Measurements from ENCODE around the gene OVCA2. TPM values are rescaled to one million over a fixed set of nuclear protein-coding genes. Genes with fewer than 3 reads are reported as not detected.

Gene OVCA2
- total RNA-seq, 4 donors from 2014 or later = 7.9 to 27.4 (median 19.8) TPM

- Histone ChIP-seq H3K9me3 (no peaks in the 10 kb centered on the region), H3K36me3 (no peaks in the 10 kb centered on the region), H3K4me3 (peak overlapping the region; percentile 38 to 44), H3K27me3 (no peaks in the 10 kb centered on the region), H3K27ac (no peak overlapping the region), H3K4me1 (peaks cover 0 to 17% of the 10 kb centered on the region in 2 donors)
- TF ChIP-seq CTCF (IDR thresholded peaks at IDR 0.05) (no peak), POLR2A (IDR thresholded peaks at IDR 0.05) (no peak)
- intact Hi-C loops (cut with DNase I; ENCODE audit: low total_unique reads) = loop anchor here (5.0 kb wide), 1 partner anchor 117 kb away; no protein-coding TSS in a partner anchor
- no peak for DNase-seq
Observed at GRCh38 chr17:2024572-2025219, 17.1 kb upstream of the OVCA2 start.

GRCh38 chr17:2025220-2025621 lies 16.6 kb upstream of the OVCA2 start, which contains the start of gene RTN4RL1:
Gene RTN4RL1, minus strand, starts transcription at chr17:2025334. Its CDS starts 469 bp downstream, at chr17:2024865.
- peak within 1 kb of the TSS in 1 of 2 donors; percentile 14 for H3K27ac ChIP-seq
- intact Hi-C loops (cut with DNase I; ENCODE audit: low total_unique reads) = no loop called here
- H3K9me3 ChIP-seq = no peaks in the 10 kb centered on the region
- H3K36me3 ChIP-seq = no peaks in the 10 kb centered on the region
- H3K4me1 ChIP-seq = peaks cover 0 to 17% of the 10 kb centered on the region in 2 donors
- DNase-seq = peak; percentile 61 to 65
- TF ChIP-seq POLR2A (IDR thresholded peaks at IDR 0.05) (no peak), CTCF (IDR thresholded peaks at IDR 0.05) (no peak)
- peak within 1 kb of the TSS; percentile 38 to 44 for H3K4me3 ChIP-seq
- H3K27me3 ChIP-seq = no peaks in the 10 kb centered on the region

- no peaks in the 10 kb centered on the region for H3K36me3 ChIP-seq
- H3K4me3 ChIP-seq = peak overlapping the region; percentile 38 to 44
- TF ChIP-seq POLR2A (IDR thresholded peaks at IDR 0.05) (no peak), CTCF (IDR thresholded peaks at IDR 0.05) (peak; percentile 68 to 77 (median 72))
- H3K27ac ChIP-seq = peak overlapping the region in 1 of 2 donors; percentile 14
- intact Hi-C loops (cut with DNase I; ENCODE audit: low total_unique reads) = no loop called here
- peak; percentile 65 to 67 for DNase-seq
- H3K27me3 ChIP-seq = no peaks in the 10 kb centered on the region
- peaks cover 0 to 18% of the 10 kb centered on the region in 2 donors for H3K4me1 ChIP-seq
- H3K9me3 ChIP-seq = no peaks in the 10 kb centered on the region
Observed at GRCh38 chr17:2025622-2026309, 16.1 kb upstream of the OVCA2 start.

- Histone ChIP-seq H3K36me3 (no peaks in the 10 kb centered on the region), H3K27ac (no peak overlapping the region), H3K4me1 (peaks cover 0 to 31% of the 10 kb centered on the region in 2 donors), H3K4me3 (no peak overlapping the region), H3K9me3 (no peaks in the 10 kb centered on the region), H3K27me3 (no peaks in the 10 kb centered on the region)
- no peak for DNase-seq
- intact Hi-C loops (cut with DNase I; ENCODE audit: low total_unique reads) = no loop called here
- TF ChIP-seq POLR2A (IDR thresholded peaks at IDR 0.05) = no peak
- no peak for TF ChIP-seq CTCF (IDR thresholded peaks at IDR 0.05)
Observed at GRCh38 chr17:2027528-2028233, 14.1 kb upstream of the OVCA2 start.
